K562 (cell line): Measurements from ENCODE around the gene NOTCH1. TPM values are rescaled to one million over a fixed set of nuclear protein-coding genes. Genes with fewer than 3 reads are reported as not detected.

Experiments
- ATAC-seq: fragments of 200-7000 bp; cut with Tn5 transposase; 3 replicates; pipeline ENCODE4 v1.9.1; 2020; ENCODE audit warnings: moderate library complexity
- BruUV-seq: library from RNA; stranded (reverse); fragments of 400-500 nt; replicated peaks from 2 replicates; lab custom pipeline; 2021; lab: Mats Ljungman, UMichigan
- CTCF ChIA-PET: fragments of 300-600 bp; formaldehyde crosslinking; extraction: SDS; loops from one replicate; lab custom pipeline; 2021; ENCODE audit warnings: low intra/inter-chr PET ratio; lab: Yijun Ruan, JAX
- POLR2A ChIA-PET: fragments of 300-600, 350-650 bp; sonication (Branson Sonifier 250); formaldehyde crosslinking; extraction: SDS; loops from one replicate; lab custom pipeline; 2021; ENCODE audit warnings: antibody characterized with exemption, inconsistent platforms; lab: Yijun Ruan, JAX
- DNase-seq, 4 experiments: peaks; one replicate each; pipeline versions ENCODE4 v3.0.0 to v3.0.0-alpha.2; 2011 to 2018; ENCODE audit warnings: low spot score in 3 of 4, mixed read lengths in 3 of 4; ENCODE audit errors: extremely low read depth in 1 of 4
- FAIRE-seq: peaks from 2 replicates; lab custom pipeline; 2011; peaks lifted over from hg19 to GRCh38; lab: Jason Lieb, UNC
- H2AFZ ChIP-seq: 2 replicates; pipeline ENCODE4 v1.6.0; 2011; ENCODE audit warnings: low read depth, low read length, control low read depth, inconsistent platforms
- H3K27ac ChIP-seq: fragments of 200-600 bp; 3 replicates; pipeline ENCODE4 v1.8.0; 2011; ENCODE audit warnings: low read depth, mild to moderate bottlenecking, control low read depth, inconsistent platforms, low read length, moderate library complexity, mixed read lengths; ENCODE audit errors: extremely low read depth
- H3K27me3 ChIP-seq, 2 experiments: fragments of 300-600 bp in 1 of 2; 2 replicates in 1 of 2; 3 replicates in 1 of 2; pipeline versions ENCODE4 v1.6.0 to v1.8.0; 2011; ENCODE audit warnings: inconsistent platforms in 2 of 2, low read length in 2 of 2, mild to moderate bottlenecking in 1 of 2, mixed read lengths in 1 of 2, moderate library complexity in 1 of 2; ENCODE audit not compliant: control insufficient read depth in 2 of 2, insufficient read depth in 2 of 2
- H3K36me3 ChIP-seq: fragments of 300-600 bp; 3 replicates; pipeline ENCODE4 v1.8.0; 2011; ENCODE audit warnings: mild to moderate bottlenecking, low read length, inconsistent platforms; ENCODE audit not compliant: control insufficient read depth, insufficient read depth
- H3K4me1 ChIP-seq, 2 experiments: fragments of 200-600 bp in 1 of 2; replicated peaks in 1 of 2; 2 replicates in 1 of 2; 3 replicates in 1 of 2; pipeline versions ENCODE4 v1.5.1 to v1.8.0; 2011; ENCODE audit warnings: inconsistent platforms in 2 of 2, low read length in 2 of 2, mild to moderate bottlenecking in 1 of 2, mixed read lengths in 1 of 2, moderate library complexity in 1 of 2; ENCODE audit not compliant: control insufficient read depth in 2 of 2, insufficient read depth in 2 of 2
- H3K4me2 ChIP-seq: 2 replicates; pipeline ENCODE4 v1.6.1; 2011; ENCODE audit warnings: low read length, control low read depth, inconsistent platforms, mixed read lengths; ENCODE audit not compliant: insufficient read depth
- H3K4me3 ChIP-seq: fragments of 200-600 bp; sonication (generic), shearing (Covaris generic); 2 replicates; pipeline ENCODE4 v1.5.1; 2016; ENCODE audit warnings: control low read depth, inconsistent platforms
- H3K79me2 ChIP-seq: fragments of 200-600 bp; 3 replicates; pipeline ENCODE4 v1.8.0; 2011; ENCODE audit warnings: low read length, inconsistent platforms; ENCODE audit not compliant: control insufficient read depth, insufficient read depth
- H3K9ac ChIP-seq, 2 experiments: 2 replicates each; pipeline versions ENCODE4 v1.6.0 to v1.6.1; 2011; ENCODE audit warnings: low read depth in 2 of 2, low read length in 2 of 2, control low read depth in 1 of 2, inconsistent platforms in 1 of 2, mild to moderate bottlenecking in 1 of 2, mixed read lengths in 1 of 2; ENCODE audit not compliant: insufficient read depth in 1 of 2
- H3K9me1 ChIP-seq: one replicate; pipeline ENCODE4 v1.6.0; 2011; ENCODE audit warnings: inconsistent platforms, mild to moderate bottlenecking, low read length, moderate library complexity; ENCODE audit not compliant: control insufficient read depth, insufficient read depth
- H3K9me3 ChIP-seq: replicated peaks from 2 replicates; pipeline ENCODE4 v1.5.1; 2011; ENCODE audit warnings: low read depth, low read length, inconsistent platforms; ENCODE audit not compliant: control insufficient read depth, insufficient read depth
- H4K20me1 ChIP-seq: replicated peaks from 2 replicates; pipeline ENCODE4 v1.6.1; 2011; ENCODE audit warnings: low read length, inconsistent platforms, mixed read lengths; ENCODE audit not compliant: control insufficient read depth, insufficient read depth
- HMG20A ChIP-seq: fragments of 450-650 bp; formaldehyde crosslinking; conservative IDR thresholded peaks from 2 replicates; pipeline ENCODE4 v1.4.0; 2020; ENCODE audit warnings: mild to moderate bottlenecking, mixed read lengths
- HMG20B ChIP-seq: fragments of 250-450 bp; sonication (Bioruptor Pico); IDR thresholded peaks from 2 replicates; pipeline ENCODE4 v1.5.0; 2021; ENCODE audit warnings: mild to moderate bottlenecking
- LARP7 ChIP-seq: fragments of 450-650 bp; IDR thresholded peaks from 2 replicates; pipeline ENCODE4 v1.6.1; 2016
- MXD1 ChIP-seq: fragments of 250-450 bp; sonication (Bioruptor Pico); IDR thresholded peaks from 2 replicates; pipeline ENCODE4 v1.8.0; 2021; ENCODE audit warnings: borderline replicate concordance, mild to moderate bottlenecking, moderate library complexity; ENCODE audit not compliant: poor library complexity, severe bottlenecking
- RNF2 ChIP-seq: sonication (generic); IDR thresholded peaks from 2 replicates; pipeline ENCODE4 v1.6.1; 2016
- RUNX1 ChIP-seq: sonication (generic); IDR thresholded peaks from 2 replicates; pipeline ENCODE4 v1.6.1; 2016; ENCODE audit warnings: antibody characterized with exemption, low read depth
- ZC3H4 ChIP-seq: sonication (generic); formaldehyde crosslinking; IDR thresholded peaks from 2 replicates; pipeline ENCODE4 v1.9.0; 2021; ENCODE audit warnings: missing genetic modification reagents, borderline replicate concordance
- ZFP91 ChIP-seq: sonication (generic); formaldehyde crosslinking; IDR thresholded peaks from 2 replicates; pipeline ENCODE4 v1.8.0; 2022; ENCODE audit warnings: mild to moderate bottlenecking, missing genetic modification reagents
- ZNF23 ChIP-seq: fragments of 250-450 bp; sonication (Bioruptor Pico); IDR thresholded peaks from 2 replicates; pipeline ENCODE4 v1.4.0; 2020; ENCODE audit warnings: mild to moderate bottlenecking
- WGBS: fragments of 100-300 bp; shearing (Covaris generic); methylation state at CpG from one replicate; pipeline ENCODE4 v1.1.6; 2016; ENCODE audit warnings: low coverage, mixed read lengths; ENCODE audit not compliant: insufficient coverage; ENCODE audit errors: missing lambda C conversion rate; 5-methylcytosine and 5-hydroxymethylcytosine counted together
- in situ Hi-C: fragments of 300-500 bp; cut with MboI; formaldehyde crosslinking; loops from 4 replicates; pipeline ENCODE4 v1.15.0; 2018; ENCODE audit warnings: inconsistent platforms, mixed read lengths
- intact Hi-C: fragments of 100-400 bp; cut with micrococcal nuclease; formaldehyde crosslinking; loops from 2 replicates; pipeline ENCODE4 v1.14.2; 2022
- polyA plus RNA-seq, 8 experiments: library from polyadenylated mRNA; depleted of rRNA in 4 of 8; stranded (reverse) in 5 of 8; unstranded in 3 of 8; fragments of >200 nt; fragmentation: Nextera tagmentation in 2 of 8; fragmentation: Illumina TruSeq in 1 of 8; extraction: Ambion mirVana in 2 of 8; extraction: Trizol in 1 of 8; gene quantifications; 2 replicates each; pipeline versions ENCODE4 v1.2.1 to v1.2.3, GENCODE V29; 2011 to 2014; ENCODE audit warnings: inconsistent platforms in 1 of 8, missing spikeins in 1 of 8
- total RNA-seq, 7 experiments: library from RNA; depleted of rRNA in 6 of 7; stranded (reverse); fragments of >200 nt in 6 of 7; fragmentation: Illumina TruSeq in 2 of 7; extraction: Trizol in 2 of 7; gene quantifications; 2 replicates each; pipeline versions ENCODE4 v1.2.1 to v1.2.3, GENCODE V29; 2011 to 2021; ENCODE audit warnings: low replicate concordance in 1 of 7

NOTCH1 gene
- total and polyA plus RNA-seq, 9 of the 15 experiments (the other 6 are each of a cell fraction or from before 2014, with no cell fraction given), result 0.03 to 31.4 (median 2.3) TPM

- H3K9ac ChIP-seq, result no peak overlapping the region
- 48% methylated on average over 16 of the region's 19 CpGs for WGBS
- no peak overlapping the region for H3K4me2 ChIP-seq
- no peaks in the 10 kb centered on the region for H3K36me3 ChIP-seq
- DNase-seq (no peak), ATAC-seq (no peak), FAIRE-seq (no peak)
- no peak overlapping the region for H3K4me3 ChIP-seq
- H3K9me1 ChIP-seq, result no peaks in the 10 kb centered on the region
- no peak overlapping the region for H3K27ac ChIP-seq
- H2AFZ ChIP-seq, result no peak overlapping the region
- POLR2A ChIA-PET, result interaction anchor here (0.6 to 3.7 kb wide), 4 partner anchors 9 to 38 kb away, joined by 4 to 15 read pairs (median 4); no protein-coding TSS in a partner anchor
- H3K4me1 ChIP-seq, result peaks cover 6 to 55% of the 10 kb centered on the region in 2 experiments; a peak in 4 of 5 replicates
- 0 out of 2 replicates have a peak, but pooled peaks cover 3% of the 10 kb centered on the region for H4K20me1 ChIP-seq
- intact Hi-C loops, result no loop called here
- H3K79me2 ChIP-seq, result no peaks in the 10 kb centered on the region
- H3K9me3 ChIP-seq, result peaks cover 3% of the 10 kb centered on the region
- BruUV-seq, result no TSS peak
- CTCF ChIA-PET, result no interaction called here
- peaks cover 0 to 38% of the 10 kb centered on the region in 2 experiments; a peak in 3 of 5 replicates for H3K27me3 ChIP-seq
- TF ChIP-seq RNF2 (no peak), LARP7 (no peak), RUNX1 (no peak), ZFP91 (no peak), ZC3H4 (no peak), HMG20A (CRISPR knock-in tag) (no peak), MXD1 (CRISPR knock-in tag) (no peak), HMG20B (CRISPR knock-in tag) (no peak), ZNF23 (CRISPR knock-in tag) (no peak)
- in situ Hi-C loops, result no loop called here
These were observed 17.9 kb upstream of the NOTCH1 start for GRCh38 chr9:136563646-136564325.
